IPS-18a (cell line): Measurements from ENCODE around the gene RNF44.
"Not testable (repeated sequence)": the region's sequence is repeated elsewhere in the genome, so short reads cannot be mapped to it uniquely, and the experiment has no call there.

ENCODE experiments used
- H3K27ac ChIP-seq: one replicate; pipeline ENCODE4 v1.5.1; 2013; ENCODE audit warnings: low read length
- H3K27me3 ChIP-seq: one replicate; pipeline ENCODE4 v1.6.1; 2013; ENCODE audit warnings: mild to moderate bottlenecking, low read length; ENCODE audit not compliant: control insufficient read depth, insufficient read depth
- H3K36me3 ChIP-seq: one replicate; pipeline ENCODE4 v1.6.1; 2013; ENCODE audit warnings: low read depth, low read length; ENCODE audit not compliant: control insufficient read depth
- H3K4me1 ChIP-seq: one replicate; pipeline ENCODE4 v1.6.1; 2013; ENCODE audit warnings: low read depth, low read length; ENCODE audit not compliant: control insufficient read depth
- H3K4me3 ChIP-seq: one replicate; pipeline ENCODE4 v1.5.1; 2013; ENCODE audit warnings: low read length
- H3K9ac ChIP-seq: one replicate; pipeline ENCODE4 v1.6.1; 2013; ENCODE audit warnings: mild to moderate bottlenecking, low read length, moderate library complexity
- H3K9me3 ChIP-seq: one replicate; pipeline ENCODE4 v1.6.1; 2013; ENCODE audit warnings: low read depth, low read length; ENCODE audit not compliant: control insufficient read depth

Gene RNF44

DNA sequence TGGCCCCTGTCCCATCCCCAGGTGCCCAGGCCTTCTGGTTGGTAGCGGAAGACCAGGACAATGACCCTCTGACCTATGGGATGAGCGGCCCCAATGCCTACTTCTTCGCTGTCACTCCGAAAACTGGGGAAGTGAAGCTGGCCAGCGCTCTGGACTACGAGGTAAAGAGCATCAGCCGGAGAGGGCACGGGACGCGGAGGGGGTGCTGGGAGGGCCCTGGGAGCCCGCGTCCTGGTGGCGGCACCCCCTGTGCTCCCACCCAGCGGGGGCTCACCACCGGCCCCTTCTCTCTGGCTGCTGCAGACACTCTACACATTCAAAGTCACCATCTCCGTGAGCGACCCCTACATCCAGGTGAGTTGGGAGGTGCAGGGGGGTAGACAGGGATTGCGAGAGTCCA lies 31.5 kb upstream of the RNF44 start:
- H3K9ac ChIP-seq, result no peak overlapping the region
- no peak overlapping the region for H3K4me3 ChIP-seq
- no peak overlapping the region for H3K27ac ChIP-seq
- H3K36me3 ChIP-seq, result no peaks in the 10 kb centered on the region
- peaks cover 2% of the 10 kb centered on the region for H3K27me3 ChIP-seq
- no peaks in the 10 kb centered on the region for H3K9me3 ChIP-seq
- H3K4me1 ChIP-seq, result no peaks in the 10 kb centered on the region

DNA sequence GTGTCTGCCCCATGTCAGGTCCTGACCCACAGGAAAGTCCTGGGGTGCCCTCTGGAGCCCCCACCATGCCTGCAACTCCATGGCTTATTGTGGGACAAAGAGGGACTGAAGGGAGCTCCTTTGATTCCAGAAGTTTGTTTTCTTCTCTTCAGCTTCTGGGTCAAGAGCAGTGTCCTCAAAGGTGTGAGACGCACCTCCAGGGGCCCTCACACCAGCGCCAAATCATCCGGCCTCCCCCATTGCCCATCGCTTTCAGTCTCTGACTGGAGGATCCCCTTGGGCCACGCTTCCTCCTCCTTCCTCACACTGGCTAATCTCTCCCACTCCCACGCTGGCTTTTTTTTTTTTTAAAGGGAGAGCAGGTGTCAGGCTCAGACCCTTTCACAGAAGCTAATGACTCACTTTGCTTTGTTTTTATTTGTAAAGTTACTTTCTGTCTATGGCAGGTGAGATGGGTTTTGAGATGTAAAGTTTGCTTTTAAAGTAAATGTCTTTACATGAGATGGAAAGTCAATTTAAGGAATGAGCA lies 28.6 kb upstream of the RNF44 start:
- H3K27ac ChIP-seq, result no peak overlapping the region
- H3K9ac ChIP-seq, result no peak overlapping the region
- H3K4me3 ChIP-seq, result no peak overlapping the region
- no peaks in the 10 kb centered on the region for H3K27me3 ChIP-seq
- no peaks in the 10 kb centered on the region for H3K36me3 ChIP-seq
- H3K4me1 ChIP-seq, result no peaks in the 10 kb centered on the region
- H3K9me3 ChIP-seq, result no peaks in the 10 kb centered on the region

DNA sequence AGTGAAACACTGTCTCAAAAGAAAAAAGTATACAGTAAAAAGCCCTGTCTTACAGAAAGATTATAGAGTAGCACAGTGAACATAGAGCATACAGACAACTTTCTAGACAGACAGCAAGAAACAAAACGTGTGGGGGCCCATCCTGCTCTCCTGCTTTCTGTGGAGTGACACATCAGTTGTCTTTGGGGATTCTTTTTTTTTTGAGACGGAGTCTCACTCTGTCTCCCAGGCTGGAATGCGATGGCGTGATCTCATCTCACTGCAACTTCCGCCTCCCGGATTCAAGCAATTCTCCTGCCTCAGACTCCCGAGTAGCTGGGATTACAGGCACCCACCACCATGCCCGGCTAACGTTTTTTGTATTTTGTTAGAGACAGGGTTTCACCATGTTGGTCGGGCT lies 26.8 kb upstream of the RNF44 start:
- Histone ChIP-seq H3K9ac (no peak overlapping the region), H3K4me1 (peaks cover 3% of the 10 kb centered on the region), H3K27me3 (no peaks in the 10 kb centered on the region), H3K27ac (no peak overlapping the region), H3K36me3 (no peaks in the 10 kb centered on the region), H3K9me3 (no peaks in the 10 kb centered on the region), H3K4me3 (no peak overlapping the region)

DNA sequence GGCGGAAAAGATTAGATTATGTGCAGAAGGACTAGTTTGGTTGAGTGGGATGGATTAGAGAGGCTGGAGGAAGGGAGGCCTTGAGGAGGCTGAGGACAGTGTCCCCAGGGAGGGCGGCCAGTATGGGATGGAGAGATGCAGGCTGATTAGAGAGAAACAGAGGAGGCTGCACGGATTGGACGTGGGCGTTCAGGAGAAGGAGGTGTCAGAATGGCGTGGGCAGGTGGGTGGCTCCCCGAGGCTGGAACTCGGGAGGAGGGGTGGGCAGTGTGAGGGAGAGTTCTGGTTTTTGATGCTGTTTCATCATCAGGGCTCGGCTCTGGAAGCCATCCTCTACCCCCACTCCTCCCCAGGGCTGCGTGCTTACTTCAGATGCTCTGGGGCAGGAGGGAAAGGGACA lies 25.0 kb upstream of the RNF44 start:
- no peak overlapping the region for H3K4me3 ChIP-seq
- no peak overlapping the region for H3K27ac ChIP-seq
- no peaks in the 10 kb centered on the region for H3K9me3 ChIP-seq
- H3K36me3 ChIP-seq, result no peaks in the 10 kb centered on the region
- peaks cover 3% of the 10 kb centered on the region for H3K4me1 ChIP-seq
- no peak overlapping the region for H3K9ac ChIP-seq
- H3K27me3 ChIP-seq, result no peaks in the 10 kb centered on the region

DNA sequence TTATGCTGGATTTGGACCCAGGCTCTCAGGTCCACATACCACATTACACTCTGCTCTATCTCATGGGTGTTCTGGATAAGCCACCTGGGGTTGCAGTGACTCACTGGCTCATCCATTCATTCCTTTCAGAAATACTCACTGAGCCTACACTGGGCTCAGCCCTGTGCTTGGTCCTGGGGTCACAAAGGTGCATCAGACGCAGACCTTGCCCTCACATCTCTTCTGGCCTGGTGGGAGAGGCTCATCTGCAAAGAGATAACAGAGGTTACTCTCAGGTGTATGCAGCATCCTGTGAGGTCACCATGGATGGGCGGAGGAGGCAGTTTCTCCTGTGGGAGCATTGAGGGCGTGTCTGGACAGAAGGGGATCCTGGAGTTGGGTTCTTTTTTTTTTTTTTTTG lies 24.1 kb upstream of the RNF44 start:
- no peak overlapping the region for H3K9ac ChIP-seq
- H3K9me3 ChIP-seq, result no peaks in the 10 kb centered on the region
- H3K4me1 ChIP-seq, result peaks cover 3% of the 10 kb centered on the region

DNA sequence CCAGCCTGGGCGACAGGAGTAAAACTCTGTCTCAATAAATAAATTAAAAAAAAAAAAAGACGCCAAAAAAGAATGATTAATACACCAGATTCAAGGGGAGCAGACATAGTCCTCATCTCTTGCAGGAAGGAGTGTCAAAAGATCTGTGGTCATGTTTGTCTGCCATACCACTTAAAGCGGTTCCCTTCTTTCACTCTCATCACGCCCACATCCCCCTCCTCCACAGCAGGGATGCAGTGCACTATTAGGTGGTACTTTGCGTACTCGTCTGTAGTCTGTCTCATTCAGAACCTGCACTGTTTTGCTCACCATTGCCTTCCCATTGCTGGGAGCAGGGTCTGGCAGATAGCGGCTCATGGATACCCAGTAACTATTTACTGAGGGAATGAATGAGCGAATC lies 23.2 kb upstream of the RNF44 start:
- H3K9me3 ChIP-seq, result no peaks in the 10 kb centered on the region
- H3K36me3 ChIP-seq, result no peaks in the 10 kb centered on the region
- H3K9ac ChIP-seq, result no peak overlapping the region
- no peak overlapping the region for H3K27ac ChIP-seq
- H3K27me3 ChIP-seq, result no peaks in the 10 kb centered on the region
- no peak overlapping the region for H3K4me3 ChIP-seq
- H3K4me1 ChIP-seq, result peaks cover 3% of the 10 kb centered on the region

More for the DNA sequence above, 24.1 kb upstream of the RNF44 start:
- Histone ChIP-seq H3K27me3 (no peaks in the 10 kb centered on the region), H3K4me3 (no peak overlapping the region), H3K36me3 (no peaks in the 10 kb centered on the region), H3K27ac (no peak overlapping the region)

DNA sequence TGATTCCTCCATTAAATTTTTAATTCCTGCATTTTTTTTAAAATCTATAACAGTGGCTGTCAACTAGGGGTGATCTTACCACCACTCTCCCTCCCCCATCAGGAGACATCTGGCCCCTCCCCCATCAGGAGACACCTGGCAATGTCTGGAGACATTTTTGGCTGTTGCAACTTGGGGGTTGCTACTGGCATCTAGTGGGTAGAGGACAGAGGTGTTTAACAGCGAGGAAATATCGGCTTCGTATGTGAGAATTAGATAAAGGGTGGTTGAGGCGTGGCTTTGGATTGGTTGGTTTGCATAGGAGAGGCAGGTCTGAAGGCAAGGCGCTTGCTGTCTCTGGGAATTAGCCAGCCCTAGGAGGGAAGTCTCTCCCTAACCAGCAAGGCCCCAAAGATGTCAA lies 22.5 kb upstream of the RNF44 start:
- Histone ChIP-seq H3K4me3 (no peak overlapping the region), H3K27ac (no peak overlapping the region), H3K36me3 (no peaks in the 10 kb centered on the region), H3K9ac (no peak overlapping the region), H3K9me3 (no peaks in the 10 kb centered on the region), H3K4me1 (peaks cover 3% of the 10 kb centered on the region), H3K27me3 (no peaks in the 10 kb centered on the region)

DNA sequence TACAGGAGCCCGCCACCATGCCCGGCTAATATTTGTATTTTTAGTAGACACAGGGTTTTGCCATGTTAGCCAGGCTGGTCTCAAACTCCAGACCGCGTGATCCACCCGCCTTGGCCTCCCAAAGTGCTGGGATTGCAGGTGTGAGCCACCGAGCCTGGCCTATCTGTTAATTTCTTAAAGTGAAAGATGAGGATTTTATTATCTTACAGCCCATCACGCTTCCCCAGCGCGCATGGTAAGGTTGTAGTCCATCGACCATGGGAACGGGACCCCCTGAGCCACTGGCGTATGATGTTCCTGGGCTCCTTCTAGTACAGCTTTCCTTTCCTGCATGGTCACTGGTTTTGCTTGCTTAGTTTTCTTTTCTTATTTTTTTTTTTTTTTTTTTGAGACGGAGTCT lies 20.6 kb upstream of the RNF44 start:
- Histone ChIP-seq H3K36me3 (no peaks in the 10 kb centered on the region), H3K9ac (no peak overlapping the region), H3K27ac (no peak overlapping the region), H3K9me3 (no peaks in the 10 kb centered on the region), H3K4me3 (no peak overlapping the region), H3K27me3 (no peaks in the 10 kb centered on the region), H3K4me1 (peaks cover 7% of the 10 kb centered on the region)

DNA sequence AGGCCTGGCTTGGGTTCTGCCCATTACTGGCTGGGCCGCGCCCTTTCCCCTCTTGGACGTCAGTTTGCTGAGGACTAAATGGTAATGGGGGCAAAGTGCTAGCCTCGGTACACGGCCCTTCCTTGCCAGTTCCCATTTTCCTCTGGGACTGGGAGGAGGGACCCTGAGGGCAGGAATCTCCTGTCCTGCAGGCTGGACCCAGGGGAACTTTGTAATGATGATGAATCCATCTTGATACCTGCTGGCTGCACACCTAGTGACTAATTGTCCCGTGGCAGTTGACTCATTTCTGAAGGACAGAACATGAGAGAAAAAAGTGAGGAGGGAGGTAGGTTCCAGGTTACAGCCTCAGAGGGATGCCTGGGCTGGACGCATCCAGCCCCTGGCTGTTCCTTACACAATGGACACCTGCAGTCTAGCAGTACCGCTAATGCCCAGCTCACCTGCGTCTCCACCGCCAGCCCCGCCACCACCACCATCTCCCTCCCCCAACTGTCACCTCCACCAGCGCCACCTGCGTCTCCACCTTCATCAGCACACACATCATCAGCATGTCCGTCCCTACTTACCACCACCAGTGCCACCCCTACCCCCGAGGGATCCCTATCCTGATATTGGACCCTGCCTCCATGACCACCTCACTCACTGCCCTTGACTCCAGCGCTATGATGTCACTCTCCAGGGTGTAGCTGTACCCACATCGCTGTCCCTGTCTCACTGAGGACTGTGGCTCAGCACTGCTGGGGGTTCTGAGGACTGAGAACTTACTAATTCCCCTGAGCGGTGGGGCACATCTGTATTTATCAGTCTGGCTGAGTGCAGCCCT lies 16.3 kb upstream of the RNF44 start:
- Histone ChIP-seq H3K27ac (no peak overlapping the region), H3K9ac (no peak overlapping the region), H3K9me3 (no peaks in the 10 kb centered on the region), H3K4me1 (peaks cover 4% of the 10 kb centered on the region), H3K36me3 (no peaks in the 10 kb centered on the region), H3K4me3 (no peak overlapping the region), H3K27me3 (no peaks in the 10 kb centered on the region)

DNA sequence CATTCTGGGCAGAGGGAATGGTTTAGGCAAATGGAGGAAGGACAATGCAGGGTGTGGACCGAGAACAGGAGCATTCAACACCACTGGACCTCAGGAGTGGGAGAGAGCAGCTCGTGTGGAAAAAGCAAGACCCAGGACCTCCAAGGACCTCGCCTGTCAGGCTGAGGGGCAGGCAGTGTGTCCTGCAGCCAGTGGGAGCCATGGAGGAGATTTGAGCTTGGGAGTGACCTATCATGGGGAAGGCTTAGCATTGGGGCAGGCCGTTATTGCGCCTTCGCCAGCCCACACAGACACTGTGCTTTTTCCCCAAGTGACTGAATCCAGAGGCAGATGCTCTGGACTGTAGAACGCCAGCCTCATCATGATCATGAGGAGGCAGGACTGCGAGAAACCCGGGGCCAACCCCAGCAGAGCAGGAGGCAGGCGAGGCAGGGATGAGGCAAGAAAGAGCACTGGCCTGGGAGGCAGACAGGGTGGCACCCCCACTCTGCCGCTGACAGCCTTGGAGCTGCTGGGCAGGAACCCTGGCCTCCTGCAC lies 15.2 kb upstream of the RNF44 start:
- Histone ChIP-seq H3K27me3 (no peaks in the 10 kb centered on the region), H3K4me3 (no peak overlapping the region), H3K9ac (no peak overlapping the region), H3K36me3 (no peaks in the 10 kb centered on the region), H3K9me3 (no peaks in the 10 kb centered on the region), H3K4me1 (peaks cover 4% of the 10 kb centered on the region), H3K27ac (no peak overlapping the region)

DNA sequence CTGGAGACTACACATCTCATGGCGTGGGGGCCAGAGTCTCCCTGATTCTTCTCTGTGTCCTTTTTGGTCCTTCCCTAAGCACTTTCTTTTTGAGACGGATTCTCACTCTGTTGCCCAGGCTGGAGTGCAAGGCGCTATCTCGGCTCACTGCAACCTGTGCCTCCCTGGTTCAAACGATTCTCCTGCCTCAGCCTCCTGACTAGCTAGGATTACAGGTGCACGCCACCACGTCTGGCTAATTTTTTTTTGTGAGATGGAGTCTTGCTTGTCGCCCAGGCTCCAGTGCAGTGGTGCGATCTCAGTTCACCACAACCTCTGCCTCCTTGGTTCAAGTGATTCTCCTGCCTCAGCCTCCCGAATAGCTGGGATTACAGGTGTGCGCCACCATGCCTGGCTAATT lies 13.7 kb upstream of the RNF44 start:
- H3K4me1 ChIP-seq, H3K9ac ChIP-seq, H3K4me3 ChIP-seq, H3K36me3 ChIP-seq, H3K9me3 ChIP-seq, H3K27me3 ChIP-seq, H3K27ac ChIP-seq: not testable (repeated sequence)

DNA sequence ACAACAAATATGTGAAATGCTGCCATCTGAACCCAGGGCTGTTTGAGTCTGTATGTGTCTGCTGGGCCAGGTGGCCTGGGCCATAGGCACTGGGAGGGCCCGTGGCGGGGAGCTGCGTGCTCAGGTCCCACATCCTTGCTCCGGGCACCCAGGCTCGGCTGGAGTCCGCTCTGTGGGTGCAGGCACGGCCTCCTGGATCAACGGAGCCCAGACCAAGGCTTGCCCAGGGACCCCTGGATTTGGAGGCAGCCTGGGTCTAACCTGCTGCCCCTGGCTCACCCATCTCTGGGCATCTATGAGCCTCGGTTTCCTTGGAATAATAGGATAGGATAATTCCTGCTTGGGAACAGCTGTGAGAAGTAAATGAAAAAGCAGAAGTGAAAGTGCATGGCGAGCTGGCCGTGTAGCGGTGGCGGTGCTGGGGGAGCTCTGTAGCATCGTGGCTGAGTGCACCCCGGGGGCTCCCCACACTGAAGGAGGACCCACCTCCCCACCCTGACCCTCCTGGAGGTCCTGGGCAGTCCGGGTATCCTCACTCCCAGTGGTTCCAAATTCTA lies 13.2 kb upstream of the RNF44 start:
- Histone ChIP-seq H3K9ac (no peak overlapping the region), H3K9me3 (no peaks in the 10 kb centered on the region), H3K36me3 (no peaks in the 10 kb centered on the region), H3K4me1 (peaks cover 4% of the 10 kb centered on the region), H3K27ac (no peak overlapping the region), H3K4me3 (no peak overlapping the region), H3K27me3 (no peaks in the 10 kb centered on the region)
